NCI-H345 treated with DMSO at 0.1 percent for 48 hours (cell line): Measurements from ENCODE around the gene TREH.
"Not testable (repeated sequence)": the region's sequence is repeated elsewhere in the genome, so short reads cannot be mapped to it uniquely, and the experiment has no call there.

ENCODE experiments used
- DNase-seq: peaks from one replicate; lab custom pipeline; 2025; ENCODE audit not compliant: unreplicated experiment; lab: John Stamatoyannopoulos, UW

TREH gene

DNA sequence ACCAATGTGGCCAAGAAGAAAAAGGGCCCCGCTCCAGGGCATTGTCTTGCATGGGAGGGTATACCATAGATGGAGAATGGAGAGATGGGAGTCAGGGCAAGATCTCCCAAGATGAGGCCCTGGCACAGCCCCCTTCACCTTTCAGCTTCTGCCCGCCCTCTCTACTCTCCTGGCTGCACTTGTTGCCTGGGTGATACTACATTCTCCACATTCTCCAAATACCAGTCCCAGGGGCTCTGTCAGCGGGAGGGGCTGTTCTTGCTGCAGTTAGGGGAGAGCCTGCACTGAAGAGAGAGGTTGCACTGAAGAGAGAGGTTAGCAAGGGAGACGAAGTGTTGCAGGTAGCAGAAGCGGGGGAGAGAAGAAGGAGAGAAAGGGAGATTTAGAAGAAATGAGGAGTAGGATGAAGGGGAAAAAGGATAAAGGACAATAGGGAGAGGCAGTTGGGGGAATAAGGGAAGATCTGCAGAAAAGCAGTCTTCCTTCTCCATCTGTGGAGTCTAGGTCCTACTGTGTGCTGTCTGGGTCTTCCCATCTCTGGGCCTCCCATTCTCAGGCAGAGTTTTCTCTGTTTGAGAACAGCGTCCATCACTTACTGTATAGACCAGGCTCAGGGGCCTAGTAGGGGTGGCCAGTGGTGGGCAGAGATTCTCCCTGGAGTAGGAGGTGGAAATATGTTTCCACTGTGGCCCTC, 64.0 kb downstream of the TREH start:
- DNase-seq = no peak

DNA sequence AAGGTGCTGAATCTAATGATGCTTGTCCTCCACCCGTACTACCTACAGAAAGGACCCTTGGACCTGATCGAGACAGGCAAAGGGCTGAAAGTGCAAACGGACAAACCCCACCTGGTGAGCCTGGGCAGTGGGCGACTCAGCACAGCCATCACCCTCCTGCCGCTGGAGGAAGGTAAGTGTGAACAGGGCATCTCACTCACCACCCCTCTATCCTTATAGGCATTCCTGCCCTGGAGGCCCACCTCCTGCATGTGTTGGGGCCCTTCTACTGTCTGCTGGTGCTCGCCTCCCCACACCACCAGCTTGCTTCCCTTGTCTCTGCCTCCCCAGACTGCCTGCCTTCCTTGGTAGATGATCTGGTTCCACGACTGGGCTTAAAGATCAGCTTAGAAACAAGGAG, 64.9 kb downstream of the TREH start:
- no peak for DNase-seq

DNA sequence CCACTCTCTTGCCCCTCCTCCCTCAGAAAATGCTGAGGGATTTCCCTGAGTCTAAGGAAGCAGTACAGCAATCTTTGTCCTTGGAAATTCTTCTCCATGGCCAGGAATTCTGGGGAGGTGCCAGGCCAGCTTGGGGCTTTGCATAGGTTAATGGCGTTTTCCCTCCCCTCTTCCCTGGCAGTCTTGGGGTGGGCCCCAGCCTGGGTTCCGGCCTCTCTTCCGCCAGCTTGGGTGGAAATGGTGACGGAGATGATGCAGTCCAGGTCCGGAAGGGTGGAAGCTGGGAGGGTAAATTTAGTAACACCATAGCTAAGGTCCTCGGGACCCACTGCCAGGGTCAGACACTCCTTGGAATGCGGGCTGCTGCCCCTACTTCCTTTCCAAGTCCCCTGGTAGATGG, 67.1 kb downstream of the TREH start:
- DNase-seq = no peak

DNA sequence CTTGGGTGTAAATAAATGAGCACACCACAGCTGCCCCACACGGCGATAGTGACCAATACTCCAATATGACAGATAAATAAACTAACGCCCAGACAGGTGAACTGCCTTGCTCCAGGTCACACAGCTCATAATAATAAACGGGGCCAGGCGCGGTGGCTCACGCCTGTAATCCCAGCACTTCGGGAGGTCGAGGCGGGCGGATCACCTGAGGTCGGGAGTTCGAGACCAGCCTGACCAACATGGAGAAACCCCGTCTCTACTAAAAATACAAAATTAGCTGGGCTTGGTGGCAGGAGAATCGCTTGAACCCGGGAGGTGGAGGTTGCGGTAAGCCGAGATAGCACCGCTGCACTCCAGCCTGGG, 68.0 kb downstream of the TREH start:
- not testable (repeated sequence) for DNase-seq

DNA sequence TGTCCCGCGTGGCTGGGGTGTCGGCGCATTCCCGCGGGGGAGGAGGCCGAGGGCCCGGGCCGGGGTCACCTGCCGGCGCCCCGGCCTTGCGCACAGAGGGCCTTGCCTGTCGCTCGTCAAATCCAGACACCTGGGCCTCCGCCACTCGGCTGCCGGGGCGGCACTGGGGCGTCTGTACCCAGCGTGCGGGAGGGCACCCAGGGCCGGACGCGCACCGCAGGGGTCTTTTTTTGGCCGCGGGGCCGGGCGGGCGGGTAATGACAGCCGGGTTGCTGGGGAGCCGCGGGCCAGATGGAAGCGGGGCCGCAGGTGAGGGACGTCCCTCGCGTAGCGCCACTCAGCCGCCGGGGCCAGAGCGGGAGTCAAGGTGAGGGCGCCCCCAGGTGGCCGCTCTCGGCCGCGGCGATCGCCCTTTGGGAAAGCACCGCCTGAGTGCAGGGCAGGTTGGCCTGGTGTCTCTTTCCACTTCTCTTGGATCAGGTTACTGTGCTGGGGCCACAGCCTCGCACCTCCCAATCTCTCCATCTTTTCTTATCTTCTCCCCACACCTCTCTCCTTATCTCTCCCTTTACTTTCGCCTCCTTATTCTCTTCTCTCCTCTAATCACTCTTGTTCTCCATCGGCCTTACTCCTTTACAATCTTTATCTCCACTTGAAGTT, 68.5 kb downstream of the TREH start:
- DNase-seq = no peak

DNA sequence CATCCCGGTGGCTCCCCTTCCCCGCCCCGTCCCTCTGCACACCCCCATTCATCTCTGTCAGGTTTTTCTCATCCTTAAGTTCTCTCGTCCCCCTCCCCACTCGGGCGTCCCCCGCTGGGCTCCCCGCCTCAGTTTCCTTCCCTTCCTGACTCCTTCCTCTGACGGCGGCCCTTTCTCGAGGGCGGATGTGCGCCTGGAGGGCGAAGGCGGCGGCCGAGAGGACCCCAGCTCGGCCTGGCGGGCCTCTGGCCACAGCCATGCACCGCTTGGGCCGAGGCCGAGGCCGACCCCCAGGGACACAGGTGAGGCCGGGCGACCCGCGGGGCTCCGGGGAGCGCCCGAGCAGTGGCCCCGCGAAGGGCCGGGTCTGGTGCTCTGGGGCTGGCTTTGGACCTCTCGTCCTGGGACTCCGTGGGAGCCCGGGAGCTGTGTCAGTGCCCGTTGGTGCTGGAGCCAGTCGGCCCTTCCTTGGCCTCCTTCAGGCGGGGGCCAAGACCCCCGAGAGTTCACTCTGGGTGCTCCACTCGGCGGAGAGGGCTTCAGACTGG, 69.2 kb downstream of the TREH start:
- no peak for DNase-seq

DNA sequence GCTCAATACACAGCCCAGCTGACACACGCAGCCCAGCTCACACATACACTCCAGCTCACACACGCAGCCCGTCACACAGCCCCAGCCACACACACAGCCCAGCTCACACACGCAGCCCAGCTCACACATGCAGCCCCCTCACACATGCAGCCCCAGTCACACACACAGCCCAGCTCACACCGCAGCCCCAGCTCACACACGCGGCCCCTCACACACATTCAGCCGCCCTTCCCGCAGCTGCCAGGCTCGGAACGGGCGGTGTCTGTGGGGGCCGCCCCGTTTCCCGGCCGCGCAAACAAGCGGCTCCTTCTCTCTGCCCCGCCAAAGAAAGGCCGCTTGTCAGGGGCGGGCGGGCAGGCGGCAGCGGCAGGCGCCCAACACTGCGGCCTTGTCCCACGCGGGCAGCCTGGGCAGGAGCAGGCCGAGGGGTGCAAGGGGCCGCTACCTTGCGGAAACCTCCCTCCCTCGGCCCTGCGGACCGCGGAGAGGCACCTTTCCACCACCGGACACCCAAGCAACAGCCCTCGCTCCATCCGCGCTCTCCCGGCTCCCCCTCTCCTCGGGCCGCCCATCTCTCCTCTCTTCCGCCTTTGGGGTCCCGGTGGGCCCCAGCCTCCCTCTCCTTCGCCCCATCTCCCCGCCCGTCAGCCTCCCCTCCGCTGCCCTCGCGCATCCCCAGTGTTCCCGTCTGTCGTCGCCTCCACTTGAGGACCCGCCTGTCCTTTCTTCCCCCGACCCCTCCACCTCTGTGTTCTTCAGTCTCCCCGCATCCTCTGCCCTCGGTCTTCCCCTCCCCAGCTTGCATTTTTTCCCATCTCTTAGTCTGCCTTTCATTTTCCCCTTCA, 69.8 kb downstream of the TREH start:
- DNase-seq = no peak

DNA sequence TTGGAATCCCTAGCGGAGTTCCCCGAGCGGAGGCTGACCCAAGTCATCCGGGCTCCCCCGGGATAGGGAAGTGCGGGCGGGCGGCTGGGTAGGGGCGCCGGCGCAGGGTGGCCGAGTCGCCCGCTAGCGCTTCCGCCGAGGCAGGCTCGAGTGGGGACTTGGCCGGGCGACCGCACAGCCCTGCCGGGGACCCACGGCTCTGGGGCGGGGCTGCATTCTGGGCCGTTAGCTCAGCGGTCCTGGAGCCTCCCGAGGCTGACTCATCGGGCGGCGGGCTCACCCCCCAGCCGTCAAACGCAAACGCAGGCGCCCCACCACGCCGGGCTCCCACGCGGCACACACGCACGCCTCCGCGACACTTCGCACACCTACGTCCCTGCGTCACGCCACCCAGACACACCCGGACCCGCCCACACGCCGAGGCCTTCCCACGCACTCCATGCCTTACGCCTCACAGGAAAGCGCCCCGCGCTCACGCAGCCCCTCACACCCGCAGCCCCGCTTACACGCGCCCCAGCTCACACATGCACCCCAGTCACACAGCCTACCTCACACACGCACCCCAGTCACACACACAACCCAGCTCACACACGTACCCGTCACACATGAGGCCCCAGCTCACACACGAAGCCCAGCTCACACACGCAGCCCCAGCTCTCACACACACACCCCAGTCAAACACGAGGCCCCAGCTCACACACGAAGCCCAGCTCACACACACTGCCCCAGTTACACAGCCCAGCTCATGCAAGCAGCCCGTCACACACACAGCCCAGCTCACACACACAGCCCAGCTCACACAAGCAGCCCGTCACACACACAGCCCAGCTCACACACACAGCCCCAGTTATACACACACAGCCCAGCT, 70.9 kb downstream of the TREH start:
- DNase-seq = no peak

DNA sequence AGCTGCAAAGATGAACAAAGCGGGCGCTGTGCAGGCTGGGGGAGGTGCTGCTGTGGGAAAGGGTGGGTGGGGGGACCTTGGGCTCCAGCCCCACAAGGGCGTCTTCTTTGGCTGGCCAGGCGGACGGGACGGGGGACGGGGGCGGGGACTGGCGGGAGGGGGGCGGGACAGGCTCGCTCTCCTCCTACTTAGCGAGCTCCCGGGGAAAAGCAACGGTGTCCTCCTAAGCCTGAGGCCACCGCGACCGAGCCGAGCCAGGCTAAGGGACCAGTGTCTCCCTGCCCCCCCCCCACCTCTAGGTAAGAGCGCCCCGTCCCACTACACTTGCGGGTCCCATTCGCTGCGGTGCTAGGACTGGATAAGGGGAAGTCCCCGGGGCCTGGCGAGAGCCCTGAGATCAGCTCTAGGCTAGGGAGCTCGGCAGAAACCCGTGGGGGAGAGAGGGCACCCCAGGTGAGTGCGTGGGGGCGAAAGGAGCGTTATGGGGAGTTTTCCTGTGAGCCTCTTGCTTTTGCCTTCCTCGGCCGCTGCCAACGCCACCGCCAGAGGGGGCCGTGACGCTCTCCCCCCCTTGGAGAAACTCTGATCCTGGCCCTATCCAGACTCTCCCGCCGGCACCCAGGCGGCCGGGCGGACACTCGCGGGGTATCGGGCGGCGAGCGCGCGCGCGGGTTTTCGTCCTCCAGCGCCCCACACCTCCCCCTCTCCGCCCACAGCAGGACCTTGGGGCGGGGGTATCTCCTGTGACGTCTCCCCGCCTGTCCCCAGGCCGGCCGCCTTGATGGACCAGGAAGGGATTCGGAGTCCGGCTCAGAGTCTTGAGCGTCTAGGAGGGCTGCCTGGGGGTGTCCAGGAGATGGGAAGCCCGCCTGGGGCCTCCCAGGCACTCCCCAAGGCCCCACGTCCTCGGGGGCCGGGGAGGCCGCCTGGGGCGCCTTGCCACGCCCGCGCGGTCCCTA, 71.8 kb downstream of the TREH start, which contains the start of gene PHLDB1:
TSS of gene PHLDB1 (plus strand) at position 215 of the 959 bp plus-strand sequence. CDS start 6,222 bp downstream, outside the sequence.
- peak; percentile 15 for DNase-seq
